Measurements from ENCODE around the gene VTI1A. TPM values are rescaled to one million over a fixed set of nuclear protein-coding genes. Genes with fewer than 3 reads are reported as not detected.

The VTI1A gene
- total RNA-seq, 1 donor from 2014 or later = 39.4 TPM

- no peak overlapping the region for H3K4me3 Mint-ChIP-seq (ENCODE audit: low read depth)
- TF ChIP-seq, protein P1, sequence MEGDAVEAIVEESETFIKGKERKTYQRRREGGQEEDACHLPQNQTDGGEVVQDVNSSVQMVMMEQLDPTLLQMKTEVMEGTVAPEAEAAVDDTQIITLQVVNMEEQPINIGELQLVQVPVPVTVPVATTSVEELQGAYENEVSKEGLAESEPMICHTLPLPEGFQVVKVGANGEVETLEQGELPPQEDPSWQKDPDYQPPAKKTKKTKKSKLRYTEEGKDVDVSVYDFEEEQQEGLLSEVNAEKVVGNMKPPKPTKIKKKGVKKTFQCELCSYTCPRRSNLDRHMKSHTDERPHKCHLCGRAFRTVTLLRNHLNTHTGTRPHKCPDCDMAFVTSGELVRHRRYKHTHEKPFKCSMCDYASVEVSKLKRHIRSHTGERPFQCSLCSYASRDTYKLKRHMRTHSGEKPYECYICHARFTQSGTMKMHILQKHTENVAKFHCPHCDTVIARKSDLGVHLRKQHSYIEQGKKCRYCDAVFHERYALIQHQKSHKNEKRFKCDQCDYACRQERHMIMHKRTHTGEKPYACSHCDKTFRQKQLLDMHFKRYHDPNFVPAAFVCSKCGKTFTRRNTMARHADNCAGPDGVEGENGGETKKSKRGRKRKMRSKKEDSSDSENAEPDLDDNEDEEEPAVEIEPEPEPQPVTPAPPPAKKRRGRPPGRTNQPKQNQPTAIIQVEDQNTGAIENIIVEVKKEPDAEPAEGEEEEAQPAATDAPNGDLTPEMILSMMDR (IDR thresholded peaks at IDR 0.05; ENCODE audit: unreplicated experiment) = no peak
- no peak overlapping the region for H3K27ac Mint-ChIP-seq
- no peaks in the 10 kb centered on the region for H3K27me3 Mint-ChIP-seq
- H3K4me1 Mint-ChIP-seq (ENCODE audit: low read depth) = peaks cover 25% of the 10 kb centered on the region
- H3K9me3 Mint-ChIP-seq (ENCODE audit: low read depth) = peaks cover 7% of the 10 kb centered on the region
- DNase-seq (ENCODE audit: low spot score, unreplicated experiment) = no peak
- H3K36me3 Mint-ChIP-seq (ENCODE audit: insufficient read depth) = peaks cover 18% of the 10 kb centered on the region
Observed at GRCh38 chr10:112769611-112770370, 322.8 kb downstream of the VTI1A start.

GRCh38 chr10:112771733-112772132 is 324.7 kb downstream of the VTI1A start:
- TF ChIP-seq, protein P1 (IDR thresholded peaks at IDR 0.05; ENCODE audit: unreplicated experiment) = no peak
- peaks cover 7% of the 10 kb centered on the region for H3K9me3 Mint-ChIP-seq (ENCODE audit: low read depth)
- no peak for DNase-seq (ENCODE audit: low spot score, unreplicated experiment)
- peaks cover 18% of the 10 kb centered on the region for H3K36me3 Mint-ChIP-seq (ENCODE audit: insufficient read depth)
- no peak overlapping the region for H3K4me3 Mint-ChIP-seq (ENCODE audit: low read depth)
- no peaks in the 10 kb centered on the region for H3K27me3 Mint-ChIP-seq
- peaks cover 41% of the 10 kb centered on the region for H3K4me1 Mint-ChIP-seq (ENCODE audit: low read depth)
- H3K27ac Mint-ChIP-seq = no peak overlapping the region

DNA sequence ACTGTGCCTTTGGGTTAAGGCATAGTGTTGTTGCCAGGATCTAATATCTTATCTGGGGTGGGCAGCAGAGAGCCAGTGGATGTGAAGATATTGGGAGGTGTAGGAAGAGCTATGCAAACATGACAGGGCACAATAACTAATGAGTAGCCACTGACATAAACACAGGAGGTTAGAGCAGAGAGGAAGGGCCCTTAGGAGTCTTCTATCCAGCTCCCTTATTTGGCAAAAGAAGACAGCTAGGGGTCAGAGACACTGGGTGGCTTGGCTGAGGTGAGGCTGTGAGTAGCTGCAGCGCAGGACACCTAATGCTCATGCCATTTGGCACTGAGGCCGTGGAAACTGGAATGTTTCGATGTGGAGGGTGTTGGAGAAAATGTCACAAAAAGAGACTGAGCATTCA is 326.8 kb downstream of the VTI1A start:
- no peak overlapping the region for H3K4me3 Mint-ChIP-seq (ENCODE audit: low read depth)
- H3K9me3 Mint-ChIP-seq (ENCODE audit: low read depth) = peaks cover 7% of the 10 kb centered on the region
- H3K36me3 Mint-ChIP-seq (ENCODE audit: insufficient read depth) = peaks cover 18% of the 10 kb centered on the region
- peaks cover 49% of the 10 kb centered on the region for H3K4me1 Mint-ChIP-seq (ENCODE audit: low read depth)
- peak overlapping the region; percentile 58 for H3K27ac Mint-ChIP-seq
- TF ChIP-seq, protein P1 (IDR thresholded peaks at IDR 0.05; ENCODE audit: unreplicated experiment) = no peak
- H3K27me3 Mint-ChIP-seq = no peaks in the 10 kb centered on the region
- no peak for DNase-seq (ENCODE audit: low spot score, unreplicated experiment)

DNA sequence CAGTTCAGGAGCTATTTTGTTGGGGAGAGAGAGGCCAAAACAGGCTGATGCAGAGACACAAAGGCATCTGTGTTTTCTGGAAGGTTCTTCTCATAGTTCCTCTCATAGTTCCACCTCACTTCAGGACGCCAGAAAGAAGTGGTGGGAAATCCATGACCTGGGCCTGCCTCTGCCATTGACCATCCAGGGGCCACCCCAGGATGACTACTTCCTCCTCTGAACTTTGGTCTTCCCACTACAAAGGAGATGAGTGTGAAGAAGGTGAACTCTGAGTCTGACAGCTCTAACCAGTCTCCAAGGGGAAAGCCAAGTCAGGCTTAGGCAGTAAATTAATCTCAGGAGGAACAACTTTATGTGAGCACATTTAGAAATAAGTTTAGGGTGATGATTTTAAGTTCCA is 327.2 kb downstream of the VTI1A start:
- Mint-ChIP-seq H3K36me3 (ENCODE audit: insufficient read depth) (peaks cover 18% of the 10 kb centered on the region), H3K9me3 (ENCODE audit: low read depth) (peaks cover 7% of the 10 kb centered on the region), H3K4me1 (ENCODE audit: low read depth) (peaks cover 50% of the 10 kb centered on the region), H3K27me3 (no peaks in the 10 kb centered on the region), H3K4me3 (ENCODE audit: low read depth) (no peak overlapping the region), H3K27ac (peak overlapping the region; percentile 58)
- no peak for DNase-seq (ENCODE audit: low spot score, unreplicated experiment)
- TF ChIP-seq, protein P1 (IDR thresholded peaks at IDR 0.05; ENCODE audit: unreplicated experiment) = no peak

DNA sequence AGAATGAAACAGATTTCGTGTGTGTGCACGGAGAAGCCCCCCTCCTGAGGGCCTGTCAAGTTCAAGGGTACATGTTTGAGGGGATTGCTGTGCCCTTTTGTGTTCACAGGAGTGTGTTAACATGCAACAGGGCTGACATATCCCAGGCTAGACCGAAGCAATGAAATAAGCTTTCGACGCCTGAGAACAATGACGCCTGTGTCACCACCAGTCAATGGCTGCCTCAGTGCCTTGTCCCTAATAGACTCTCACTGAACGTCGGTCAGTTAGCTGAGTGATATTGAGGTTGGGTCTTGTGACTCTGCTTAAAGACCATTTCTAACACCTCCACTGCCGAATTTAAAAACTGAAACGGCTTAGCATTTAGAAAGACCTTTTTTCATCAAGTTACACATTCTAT is 327.8 kb downstream of the VTI1A start:
- DNase-seq (ENCODE audit: low spot score, unreplicated experiment) = no peak
- no peak overlapping the region for H3K4me3 Mint-ChIP-seq (ENCODE audit: low read depth)
- peaks cover 18% of the 10 kb centered on the region for H3K36me3 Mint-ChIP-seq (ENCODE audit: insufficient read depth)
- peaks cover 51% of the 10 kb centered on the region for H3K4me1 Mint-ChIP-seq (ENCODE audit: low read depth)
- TF ChIP-seq, protein P1 (IDR thresholded peaks at IDR 0.05; ENCODE audit: unreplicated experiment) = no peak
- H3K27ac Mint-ChIP-seq = peak overlapping the region; percentile 92
- peaks cover 7% of the 10 kb centered on the region for H3K9me3 Mint-ChIP-seq (ENCODE audit: low read depth)
- H3K27me3 Mint-ChIP-seq = no peaks in the 10 kb centered on the region
